ENCODE data around the gene SNX13. TPM values are rescaled to one million over a fixed set of nuclear protein-coding genes. Genes with fewer than 3 reads are reported as not detected.

The SNX13 gene
- total RNA-seq, 1 experiment from 2014 or later = 29.0 TPM

GRCh38 chr7:17844514-17845196 lies 95.6 kb downstream of the SNX13 start:
- H3K27me3 Mint-ChIP-seq (ENCODE audit: low read depth) = no peaks in the 10 kb centered on the region
- Histone ChIP-seq H3K14ac (ENCODE audit: insufficient read depth, low read length) (no peak overlapping the region), H4K8ac (replicated peaks; ENCODE audit: insufficient read length, low read depth, low read length) (no peak overlapping the region), H2BK12ac (ENCODE audit: insufficient read length, low read depth, low read length) (no peak overlapping the region), H4K20me1 (ENCODE audit: control insufficient read depth, insufficient read depth, insufficient read length) (no peaks in the 10 kb centered on the region), H3K27ac (ENCODE audit: insufficient read length, low read depth, low read length) (no peak overlapping the region), H3K79me2 (ENCODE audit: insufficient read depth, low read length) (no peaks in the 10 kb centered on the region), H2AFZ (ENCODE audit: low read length) (no peak overlapping the region), H3K18ac (ENCODE audit: insufficient read length, low read depth, low read length) (no peak overlapping the region), H2BK20ac (ENCODE audit: low read depth, low read length, poor library complexity, severe bottlenecking) (no peak overlapping the region), H3K4ac (ENCODE audit: low read depth, low read length) (no peak overlapping the region), H2BK120ac (ENCODE audit: low read depth, low read length, poor library complexity, severe bottlenecking) (no peak overlapping the region), H2AK5ac (ENCODE audit: insufficient read length, low read length) (no peak overlapping the region), H4K5ac (ENCODE audit: insufficient read length, low read depth, low read length) (no peak overlapping the region), H2BK5ac (ENCODE audit: insufficient read length, low read length) (no peak overlapping the region), H3K9ac (ENCODE audit: extremely low read depth, insufficient read length, low read length) (no peak overlapping the region), H3K27me3 (ENCODE audit: insufficient read depth, low read length) (no peaks in the 10 kb centered on the region), H3K4me1 (ENCODE audit: insufficient read depth, low read length) (peaks cover 3% of the 10 kb centered on the region), H3K56ac (ENCODE audit: insufficient read length, low read depth, low read length) (no peak overlapping the region), H3K79me1 (ENCODE audit: insufficient read depth, low read depth, low read length, poor library complexity, severe bottlenecking) (no peaks in the 10 kb centered on the region), H3T11ph (ENCODE audit: low read length) (no peak overlapping the region), H4K91ac (ENCODE audit: insufficient read length, low read depth, low read length) (no peak overlapping the region), H3K23ac (ENCODE audit: insufficient read length, low read depth, low read length) (no peak overlapping the region), H2BK15ac (ENCODE audit: low read depth, low read length) (no peak overlapping the region), H3K9me3 (ENCODE audit: control insufficient read depth, low read depth, low read length) (no peaks in the 10 kb centered on the region), H3K4me2 (ENCODE audit: insufficient read depth, insufficient read length, low read length) (no peak overlapping the region), H3K23me2 (ENCODE audit: insufficient read length, low read depth, low read length, poor library complexity, severe bottlenecking) (no peaks in the 10 kb centered on the region)
- H3K4me3 Mint-ChIP-seq = no peak overlapping the region
- peaks cover 7 to 15% (median 7%) of the 10 kb centered on the region in 3 experiments for H3K36me3 Mint-ChIP-seq (ENCODE audit: insufficient read depth in 1 of 3, low read depth in 3 of 3)
- no peak for TF ChIP-seq CTCF (conservative IDR thresholded peaks at IDR 0.05)
- WGBS (ENCODE audit: extremely low coverage, insufficient read length, low lambda C conversion rate) = no CpG with 5 or more reads among the region's 3 CpGs
- H3K4me1 Mint-ChIP-seq = peaks cover 4 to 5% of the 10 kb centered on the region in 2 experiments; a peak in 3 of 4 replicates
- DNase-seq = no peak
- H3K9me3 Mint-ChIP-seq = no peaks in the 10 kb centered on the region
- peak overlapping the region in 1 of 3 experiments; percentile 6; a peak in 2 of 7 replicates for H3K27ac Mint-ChIP-seq
